ENCODE measurements around the gene SH3PXD2B.

DNA sequence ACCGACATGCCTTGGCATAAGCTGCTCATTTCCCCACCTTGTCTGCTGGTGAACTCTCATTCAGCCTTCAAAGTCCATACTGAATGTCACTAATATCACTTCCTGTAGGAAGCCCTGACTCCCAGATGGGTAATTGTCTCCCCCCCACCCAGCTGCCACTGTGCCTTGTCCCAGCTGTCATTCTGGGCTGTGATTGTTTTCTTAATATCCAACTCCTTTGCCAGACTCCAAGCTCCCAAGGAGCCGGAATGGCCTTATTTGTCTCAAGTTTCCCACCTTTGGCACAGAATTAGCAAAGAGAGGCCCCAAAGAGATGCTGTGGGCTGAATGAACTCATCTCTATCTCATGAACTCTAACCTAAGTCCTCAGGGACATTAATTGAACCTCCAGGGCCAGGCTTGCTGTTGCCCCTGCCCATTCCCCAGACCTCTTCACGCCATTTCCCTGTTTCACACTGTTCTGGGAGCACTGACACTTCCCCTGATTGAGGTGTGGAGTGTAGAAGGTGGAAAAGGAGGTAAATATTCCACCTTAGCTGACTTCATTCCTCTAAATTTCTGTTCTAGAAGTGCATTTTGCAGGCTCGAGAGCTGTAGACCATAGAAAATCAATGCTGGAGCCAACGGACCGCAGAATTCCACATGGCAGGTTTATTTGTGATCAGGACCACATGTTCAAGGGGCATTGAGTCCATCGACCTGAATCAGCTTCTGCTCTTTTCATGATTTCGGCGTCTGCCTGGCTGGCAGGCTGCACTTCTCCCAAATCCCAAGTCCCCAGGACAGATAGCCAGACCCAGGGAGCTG lies 4.9 kb upstream of the SH3PXD2B start:
- TF ChIP-seq TEAD4 (CRISPR knock-in tag; IDR thresholded peaks at IDR 0.05) (no peak), GRHL2 (CRISPR knock-in tag; IDR thresholded peaks at IDR 0.05; ENCODE audit: insufficient replicate concordance, severe bottlenecking) (no peak), CREB1 (CRISPR knock-in tag; IDR thresholded peaks at IDR 0.05) (no peak), ETV6 (CRISPR knock-in tag; IDR thresholded peaks at IDR 0.05) (no peak)
- TF ChIP-seq, protein P1, sequence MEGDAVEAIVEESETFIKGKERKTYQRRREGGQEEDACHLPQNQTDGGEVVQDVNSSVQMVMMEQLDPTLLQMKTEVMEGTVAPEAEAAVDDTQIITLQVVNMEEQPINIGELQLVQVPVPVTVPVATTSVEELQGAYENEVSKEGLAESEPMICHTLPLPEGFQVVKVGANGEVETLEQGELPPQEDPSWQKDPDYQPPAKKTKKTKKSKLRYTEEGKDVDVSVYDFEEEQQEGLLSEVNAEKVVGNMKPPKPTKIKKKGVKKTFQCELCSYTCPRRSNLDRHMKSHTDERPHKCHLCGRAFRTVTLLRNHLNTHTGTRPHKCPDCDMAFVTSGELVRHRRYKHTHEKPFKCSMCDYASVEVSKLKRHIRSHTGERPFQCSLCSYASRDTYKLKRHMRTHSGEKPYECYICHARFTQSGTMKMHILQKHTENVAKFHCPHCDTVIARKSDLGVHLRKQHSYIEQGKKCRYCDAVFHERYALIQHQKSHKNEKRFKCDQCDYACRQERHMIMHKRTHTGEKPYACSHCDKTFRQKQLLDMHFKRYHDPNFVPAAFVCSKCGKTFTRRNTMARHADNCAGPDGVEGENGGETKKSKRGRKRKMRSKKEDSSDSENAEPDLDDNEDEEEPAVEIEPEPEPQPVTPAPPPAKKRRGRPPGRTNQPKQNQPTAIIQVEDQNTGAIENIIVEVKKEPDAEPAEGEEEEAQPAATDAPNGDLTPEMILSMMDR (IDR thresholded peaks at IDR 0.05): no peak
- TF ChIP-seq, protein P2, sequence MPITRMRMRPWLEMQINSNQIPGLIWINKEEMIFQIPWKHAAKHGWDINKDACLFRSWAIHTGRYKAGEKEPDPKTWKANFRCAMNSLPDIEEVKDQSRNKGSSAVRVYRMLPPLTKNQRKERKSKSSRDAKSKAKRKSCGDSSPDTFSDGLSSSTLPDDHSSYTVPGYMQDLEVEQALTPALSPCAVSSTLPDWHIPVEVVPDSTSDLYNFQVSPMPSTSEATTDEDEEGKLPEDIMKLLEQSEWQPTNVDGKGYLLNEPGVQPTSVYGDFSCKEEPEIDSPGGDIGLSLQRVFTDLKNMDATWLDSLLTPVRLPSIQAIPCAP (CRISPR knock-in tag; IDR thresholded peaks at IDR 0.05): no peak
- TF ChIP-seq, protein P3, sequence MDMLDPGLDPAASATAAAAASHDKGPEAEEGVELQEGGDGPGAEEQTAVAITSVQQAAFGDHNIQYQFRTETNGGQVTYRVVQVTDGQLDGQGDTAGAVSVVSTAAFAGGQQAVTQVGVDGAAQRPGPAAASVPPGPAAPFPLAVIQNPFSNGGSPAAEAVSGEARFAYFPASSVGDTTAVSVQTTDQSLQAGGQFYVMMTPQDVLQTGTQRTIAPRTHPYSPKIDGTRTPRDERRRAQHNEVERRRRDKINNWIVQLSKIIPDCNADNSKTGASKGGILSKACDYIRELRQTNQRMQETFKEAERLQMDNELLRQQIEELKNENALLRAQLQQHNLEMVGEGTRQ (CRISPR knock-in tag; IDR thresholded peaks at IDR 0.05): no peak
- TF ChIP-seq, protein P4, sequence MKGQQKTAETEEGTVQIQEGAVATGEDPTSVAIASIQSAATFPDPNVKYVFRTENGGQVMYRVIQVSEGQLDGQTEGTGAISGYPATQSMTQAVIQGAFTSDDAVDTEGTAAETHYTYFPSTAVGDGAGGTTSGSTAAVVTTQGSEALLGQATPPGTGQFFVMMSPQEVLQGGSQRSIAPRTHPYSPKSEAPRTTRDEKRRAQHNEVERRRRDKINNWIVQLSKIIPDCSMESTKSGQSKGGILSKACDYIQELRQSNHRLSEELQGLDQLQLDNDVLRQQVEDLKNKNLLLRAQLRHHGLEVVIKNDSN (CRISPR knock-in tag; IDR thresholded peaks at IDR 0.05): no peak
